CD4-positive, alpha-beta memory T cell (primary cell): ENCODE results near the gene NCKAP5. TPM values are rescaled to one million over a fixed set of nuclear protein-coding genes. Genes with fewer than 3 reads are reported as not detected.

Source experiments
- CTCF ChIA-PET: fragments of 350-600 bp; sonication (Branson Sonifier 250); formaldehyde crosslinking; loops from one replicate; lab custom pipeline; 2021; ENCODE audit warnings: inconsistent platforms; ENCODE audit not compliant: partially characterized antibody; lab: Charles Lee
- POLR2A ChIA-PET: fragments of 350-600 bp; sonication (Branson Sonifier 250); formaldehyde crosslinking; loops from one replicate; lab custom pipeline; 2021; ENCODE audit not compliant: partially characterized antibody; lab: Charles Lee
- DNase-seq, 5 donors: peaks; one replicate each; pipeline versions ENCODE4 v3.0.0 to v3.0.0-alpha.2; 2020 to 2022; ENCODE audit warnings: mixed read lengths in 1 of 5
- H3K27ac ChIP-seq: one replicate; pipeline ENCODE4 v1.7.0; 2013; ENCODE audit warnings: low read depth, low read length
- H3K27me3 ChIP-seq: 2 replicates; pipeline ENCODE4 v1.7.0; 2013; ENCODE audit warnings: mild to moderate bottlenecking, low read length, moderate library complexity; ENCODE audit not compliant: insufficient read depth
- H3K36me3 ChIP-seq: 2 replicates; pipeline ENCODE4 v1.7.0; 2013; ENCODE audit warnings: mild to moderate bottlenecking, low read length, moderate library complexity; ENCODE audit not compliant: insufficient read depth
- H3K4me1 ChIP-seq: 2 replicates; pipeline ENCODE4 v1.7.0; 2013; ENCODE audit warnings: mild to moderate bottlenecking, low read length, moderate library complexity; ENCODE audit not compliant: insufficient read depth
- H3K4me3 ChIP-seq, 2 donors: one replicate each; pipeline ENCODE4 v1.7.0; 2013; ENCODE audit warnings: low read length in 2 of 2, mild to moderate bottlenecking in 1 of 2
- H3K9me3 ChIP-seq, 2 donors: one replicate each; pipeline ENCODE4 v1.7.0; 2013; ENCODE audit warnings: low read length in 2 of 2, control low read depth in 1 of 2; ENCODE audit not compliant: control insufficient read depth in 1 of 2
- H3K27ac Mint-ChIP-seq, 7 donors: one replicate each; pipeline ENCODE4 v1.8.0; 2020 to 2021; ENCODE audit warnings: mixed read lengths in 7 of 7, mild to moderate bottlenecking in 6 of 7, inconsistent platforms in 3 of 7, moderate library complexity in 3 of 7
- H3K27me3 Mint-ChIP-seq, 2 donors: one replicate each; pipeline ENCODE4 v1.8.0; 2020 to 2021; ENCODE audit warnings: mixed read lengths in 2 of 2
- H3K36me3 Mint-ChIP-seq, 2 donors: one replicate each; pipeline ENCODE4 v1.8.0; 2020 to 2021; ENCODE audit warnings: mixed read lengths in 2 of 2, inconsistent platforms in 1 of 2, mild to moderate bottlenecking in 1 of 2
- H3K4me1 Mint-ChIP-seq, 4 donors: one replicate each; pipeline ENCODE4 v1.8.0; 2020 to 2021; ENCODE audit warnings: mixed read lengths in 4 of 4, mild to moderate bottlenecking in 1 of 4
- H3K4me3 Mint-ChIP-seq, 8 donors: one replicate each; pipeline ENCODE4 v1.8.0; 2020 to 2021; ENCODE audit warnings: mixed read lengths in 8 of 8, mild to moderate bottlenecking in 7 of 8, moderate library complexity in 6 of 8, inconsistent platforms in 3 of 8
- H3K9me3 Mint-ChIP-seq, 8 donors: one replicate each; pipeline ENCODE4 v1.8.0; 2020 to 2021; ENCODE audit warnings: mixed read lengths in 8 of 8, mild to moderate bottlenecking in 5 of 8, inconsistent platforms in 3 of 8, moderate library complexity in 1 of 8
- intact Hi-C: fragments of 100-400 bp; cut with micrococcal nuclease; formaldehyde crosslinking; loops from one replicate; pipeline ENCODE4 v1.15.1; 2023
- polyA plus RNA-seq, 2 donors: library from polyadenylated mRNA; unstranded; fragments of 300-500 nt; fragmentation: Illumina TruSeq; gene quantifications; one replicate each; pipeline ENCODE4 v1.2.3, GENCODE V29; 2021
- total RNA-seq, 2 experiments: library from RNA; stranded (reverse); gene quantifications; one replicate each; pipeline ENCODE4 v1.2.3, GENCODE V29; 2021

The NCKAP5 gene
- total and polyA plus RNA-seq, 4 experiments from 2014 or later, result not detected

DNA sequence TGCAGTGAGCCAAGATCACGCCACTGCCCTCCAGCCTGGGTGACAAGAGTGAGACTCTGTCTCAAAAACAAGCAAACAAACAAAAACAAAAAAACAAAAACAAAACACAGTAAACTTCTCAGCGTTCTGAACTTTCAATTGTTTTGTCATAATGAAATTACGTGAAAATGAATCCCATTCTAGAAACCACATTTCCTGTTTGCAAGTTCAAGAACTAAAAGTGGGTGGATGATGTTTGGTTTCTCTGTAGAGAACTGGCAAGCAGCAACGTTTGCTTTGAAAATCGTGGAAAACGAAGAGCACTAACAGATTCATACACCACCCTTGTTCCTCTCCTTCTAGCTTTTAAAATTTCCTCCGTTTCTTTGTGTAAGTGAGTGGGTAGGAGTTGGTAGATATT, 672.2 kb downstream of the NCKAP5 start:
- Mint-ChIP-seq H3K4me1 (no peaks in the 10 kb centered on the region), H3K27me3 (no peaks in the 10 kb centered on the region), H3K4me3 (no peak overlapping the region), H3K9me3 (peaks cover 0 to 24% (median 2%) of the 10 kb centered on the region in 8 donors), H3K36me3 (no peaks in the 10 kb centered on the region), H3K27ac (no peak overlapping the region)
- Histone ChIP-seq H3K4me1 (no peaks in the 10 kb centered on the region), H3K4me3 (no peak overlapping the region), H3K27me3 (no peaks in the 10 kb centered on the region), H3K27ac (no peak overlapping the region), H3K9me3 (no peaks in the 10 kb centered on the region), H3K36me3 (no peaks in the 10 kb centered on the region)
- CTCF ChIA-PET, result no interaction called here
- intact Hi-C loops, result no loop called here
- no peak for DNase-seq
- POLR2A ChIA-PET, result no interaction called here

GRCh38 chr2:132891498-132891897, 676.8 kb downstream of the NCKAP5 start:
- Mint-ChIP-seq H3K9me3 (peaks cover 3 to 26% (median 6%) of the 10 kb centered on the region in 8 donors), H3K36me3 (no peaks in the 10 kb centered on the region), H3K4me1 (no peaks in the 10 kb centered on the region), H3K4me3 (no peak overlapping the region), H3K27ac (peak overlapping the region in 1 of 7 donors; percentile 17), H3K27me3 (no peaks in the 10 kb centered on the region)
- intact Hi-C loops, result no loop called here
- Histone ChIP-seq H3K9me3 (no peaks in the 10 kb centered on the region), H3K27ac (no peak overlapping the region), H3K27me3 (no peaks in the 10 kb centered on the region), H3K4me1 (no peaks in the 10 kb centered on the region), H3K4me3 (no peak overlapping the region), H3K36me3 (no peaks in the 10 kb centered on the region)
- no peak for DNase-seq
- ChIA-PET CTCF (no interaction called here), POLR2A (no interaction called here)

GRCh38 chr2:132886574-132886973, 681.7 kb downstream of the NCKAP5 start:
- intact Hi-C loops, result no loop called here
- H3K27me3 ChIP-seq, result no peaks in the 10 kb centered on the region
- Mint-ChIP-seq H3K4me3 (no peak overlapping the region), H3K4me1 (no peaks in the 10 kb centered on the region), H3K27ac (no peak overlapping the region), H3K9me3 (peaks cover 3 to 18% (median 7%) of the 10 kb centered on the region in 8 donors), H3K27me3 (no peaks in the 10 kb centered on the region), H3K36me3 (no peaks in the 10 kb centered on the region)
- ChIA-PET CTCF (no interaction called here), POLR2A (no interaction called here)
- H3K4me3 ChIP-seq, result no peak overlapping the region
- H3K9me3 ChIP-seq, result no peaks in the 10 kb centered on the region
- H3K36me3 ChIP-seq, result no peaks in the 10 kb centered on the region
- no peak for DNase-seq
- no peak overlapping the region for H3K27ac ChIP-seq
- H3K4me1 ChIP-seq, result no peaks in the 10 kb centered on the region

- Mint-ChIP-seq H3K4me3 (no peak overlapping the region), H3K9me3 (peaks cover 3 to 14% (median 7%) of the 10 kb centered on the region in 8 donors), H3K27me3 (no peaks in the 10 kb centered on the region), H3K4me1 (no peaks in the 10 kb centered on the region), H3K36me3 (no peaks in the 10 kb centered on the region), H3K27ac (no peak overlapping the region)
- no peaks in the 10 kb centered on the region for H3K9me3 ChIP-seq
- H3K4me1 ChIP-seq, result no peaks in the 10 kb centered on the region
- CTCF ChIA-PET, result no interaction called here
- H3K36me3 ChIP-seq, result no peaks in the 10 kb centered on the region
- intact Hi-C loops, result no loop called here
- no peak overlapping the region for H3K27ac ChIP-seq
- H3K27me3 ChIP-seq, result no peaks in the 10 kb centered on the region
- POLR2A ChIA-PET, result no interaction called here
- no peak for DNase-seq
- H3K4me3 ChIP-seq, result no peak overlapping the region
Measured at GRCh38 chr2:132884705-132885104, 683.6 kb downstream of the NCKAP5 start.

- no peaks in the 10 kb centered on the region for H3K27me3 Mint-ChIP-seq
- Histone ChIP-seq H3K36me3 (no peaks in the 10 kb centered on the region), H3K27me3 (no peaks in the 10 kb centered on the region), H3K9me3 (no peaks in the 10 kb centered on the region), H3K4me1 (no peaks in the 10 kb centered on the region), H3K27ac (no peak overlapping the region), H3K4me3 (no peak overlapping the region)
- DNase-seq, result no peak
- no peaks in the 10 kb centered on the region for H3K36me3 Mint-ChIP-seq
- no peak overlapping the region for H3K4me3 Mint-ChIP-seq
- POLR2A ChIA-PET, result no interaction called here
- no peaks in the 10 kb centered on the region for H3K4me1 Mint-ChIP-seq
- peaks cover 3 to 13% (median 7%) of the 10 kb centered on the region in 8 donors for H3K9me3 Mint-ChIP-seq
- H3K27ac Mint-ChIP-seq, result no peak overlapping the region
- intact Hi-C loops, result no loop called here
- CTCF ChIA-PET, result no interaction called here
Measured at GRCh38 chr2:132884292-132884691, 684.0 kb downstream of the NCKAP5 start.

- no peak overlapping the region for H3K27ac ChIP-seq
- Mint-ChIP-seq H3K36me3 (no peaks in the 10 kb centered on the region), H3K27me3 (no peaks in the 10 kb centered on the region), H3K4me3 (no peak overlapping the region), H3K4me1 (no peaks in the 10 kb centered on the region), H3K9me3 (peaks cover 3 to 11% (median 7%) of the 10 kb centered on the region in 8 donors), H3K27ac (no peak overlapping the region)
- POLR2A ChIA-PET, result no interaction called here
- no peaks in the 10 kb centered on the region for H3K4me1 ChIP-seq
- no peak for DNase-seq
- no peak overlapping the region for H3K4me3 ChIP-seq
- CTCF ChIA-PET, result no interaction called here
- H3K9me3 ChIP-seq, result no peaks in the 10 kb centered on the region
- intact Hi-C loops, result no loop called here
- no peaks in the 10 kb centered on the region for H3K36me3 ChIP-seq
- H3K27me3 ChIP-seq, result no peaks in the 10 kb centered on the region
Measured at GRCh38 chr2:132883430-132883829, 684.8 kb downstream of the NCKAP5 start.

GRCh38 chr2:132881546-132881945, 686.7 kb downstream of the NCKAP5 start:
- CTCF ChIA-PET, result no interaction called here
- Histone ChIP-seq H3K4me3 (no peak overlapping the region), H3K27me3 (no peaks in the 10 kb centered on the region), H3K4me1 (no peaks in the 10 kb centered on the region), H3K36me3 (no peaks in the 10 kb centered on the region), H3K27ac (no peak overlapping the region), H3K9me3 (no peaks in the 10 kb centered on the region)
- no peaks in the 10 kb centered on the region for H3K36me3 Mint-ChIP-seq
- H3K9me3 Mint-ChIP-seq, result peaks cover 0 to 10% (median 3%) of the 10 kb centered on the region in 8 donors
- DNase-seq, result no peak
- H3K4me1 Mint-ChIP-seq, result no peaks in the 10 kb centered on the region
- no peak overlapping the region for H3K27ac Mint-ChIP-seq
- no peaks in the 10 kb centered on the region for H3K27me3 Mint-ChIP-seq
- intact Hi-C loops, result no loop called here
- H3K4me3 Mint-ChIP-seq, result no peak overlapping the region
- POLR2A ChIA-PET, result no interaction called here

- Histone ChIP-seq H3K27me3 (no peaks in the 10 kb centered on the region), H3K4me3 (no peak overlapping the region), H3K27ac (no peak overlapping the region), H3K36me3 (no peaks in the 10 kb centered on the region), H3K4me1 (no peaks in the 10 kb centered on the region), H3K9me3 (no peaks in the 10 kb centered on the region)
- intact Hi-C loops, result no loop called here
- CTCF ChIA-PET, result no interaction called here
- H3K27ac Mint-ChIP-seq, result no peak overlapping the region
- no peaks in the 10 kb centered on the region for H3K36me3 Mint-ChIP-seq
- no peak for DNase-seq
- POLR2A ChIA-PET, result no interaction called here
- H3K4me3 Mint-ChIP-seq, result no peak overlapping the region
- no peaks in the 10 kb centered on the region for H3K27me3 Mint-ChIP-seq
- H3K4me1 Mint-ChIP-seq, result no peaks in the 10 kb centered on the region
- peaks cover 0 to 8% (median 0%) of the 10 kb centered on the region in 8 donors for H3K9me3 Mint-ChIP-seq
Measured at GRCh38 chr2:132877923-132878322, 690.3 kb downstream of the NCKAP5 start.
